Activated CD4-positive, alpha-beta T cell treated with anti-CD3 and anti-CD28 coated beads, Interleukin-2, amount 10 ng/mL, durations not matched to agents 24 days and 14 days (primary cell): ENCODE data around the gene COMT. TPM values are rescaled to one million over a fixed set of nuclear protein-coding genes. Genes with fewer than 3 reads are reported as not detected.

Experiments
- total RNA-seq: library from RNA; stranded (reverse); gene quantifications from 2 replicates; pipeline ENCODE4 v1.2.3, GENCODE V29; 2022

The COMT gene
- total RNA-seq, 1 donor from 2014 or later, result 110 TPM

Other genes starting within 250 kb of the COMT start
- gene SEPTIN5, start 227.3 kb upstream of the COMT start, total RNA-seq, result 0.44 and 1.4 TPM in 2 replicates
- not detected in 2 replicates for gene GP1BB, start 218.2 kb upstream of the COMT start, total RNA-seq
- gene TBX1, start 181.0 kb upstream of the COMT start, total RNA-seq, result 0.09 TPM in 1 of 2 replicates, not detected in the other
- 21.1 and 21.4 TPM in 2 replicates for gene GNB1L, start 86.9 kb upstream of the COMT start, total RNA-seq
- gene RTL10, start 86.9 kb upstream of the COMT start, total RNA-seq, result 20.0 and 23.4 TPM in 2 replicates
- 18.4 and 23.5 TPM in 2 replicates for gene TXNRD2, start within 50 bp of the COMT start, total RNA-seq
- gene ARVCF, start 75.1 kb downstream of the COMT start, total RNA-seq, result 2.6 and 4.1 TPM in 2 replicates
- gene TANGO2, start 79.3 kb downstream of the COMT start, total RNA-seq, result 27.1 and 31.5 TPM in 2 replicates
- 73.2 and 74.2 TPM in 2 replicates for gene DGCR8, start 138.5 kb downstream of the COMT start, total RNA-seq
- gene RANBP1, start 174.3 kb downstream of the COMT start, total RNA-seq, result 488 and 500 TPM in 2 replicates
- 125 and 135 TPM in 2 replicates for gene TRMT2A, start 175.5 kb downstream of the COMT start, total RNA-seq
- 95.2 and 100 TPM in 2 replicates for gene ZDHHC8, start 190.0 kb downstream of the COMT start, total RNA-seq
- gene CCDC188, start 209.3 kb downstream of the COMT start, total RNA-seq, result 0.14 TPM in 1 of 2 replicates, not detected in the other